ENCODE results near the gene DCLK1.

DNA sequence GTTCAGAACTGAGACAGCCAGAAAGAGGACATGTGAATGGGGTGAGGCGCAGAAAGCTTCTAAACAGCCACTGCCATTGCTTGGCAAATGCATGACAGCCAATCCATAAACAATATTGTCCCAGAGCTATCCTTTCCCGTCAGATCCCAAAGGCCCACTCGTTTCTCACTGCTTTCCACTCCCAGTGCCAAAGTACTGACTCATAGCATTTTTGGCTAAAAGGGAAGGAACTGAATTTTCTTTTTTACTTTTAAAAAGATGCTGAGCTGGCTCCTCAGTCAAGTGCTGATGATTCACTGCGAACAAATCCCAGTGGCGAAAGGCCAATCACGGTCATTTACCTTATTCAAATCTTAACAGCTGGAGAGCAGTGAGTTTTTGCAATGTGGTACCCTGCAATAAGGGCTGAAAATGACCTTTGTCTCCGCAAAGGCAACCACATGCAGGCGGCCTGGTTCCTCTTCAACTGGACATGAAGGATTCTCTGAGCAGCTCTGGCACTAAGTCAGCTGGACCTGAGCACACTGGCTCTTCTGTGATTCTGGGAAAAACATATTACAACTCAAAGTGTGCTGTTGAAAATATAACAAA, 151.7 kb downstream of the DCLK1 start:
- TF ChIP-seq YY1 (IDR thresholded peaks at IDR 0.05): no peak
- TF ChIP-seq EGR1 (IDR thresholded peaks at IDR 0.05; ENCODE audit: low read depth in 2 of 2): no peak
- TF ChIP-seq GABPA (IDR thresholded peaks at IDR 0.05 in 1 of 2, conservative IDR thresholded peaks at IDR 0.05 in 1 of 2): no peak
